Hepatic stellate cell (primary cell): ENCODE results near the gene MICAL2.

Source experiments
- DNase-seq: peaks from one replicate; pipeline ENCODE4 v3.0.0; 2011; ENCODE audit warnings: low spot score

MICAL2 gene

GRCh38 chr11:12076840-12077534 is 33.4 kb upstream of the MICAL2 start:
- peak; percentile 31 for DNase-seq

GRCh38 chr11:12077535-12078280 is 32.7 kb upstream of the MICAL2 start:
- DNase-seq, result no peak

- peak; percentile 60 for DNase-seq
Observed at GRCh38 chr11:12079726-12080556, 30.4 kb upstream of the MICAL2 start.

GRCh38 chr11:12083380-12083779 is 27.0 kb upstream of the MICAL2 start:
- DNase-seq, result no peak

GRCh38 chr11:12084256-12084655 is 26.1 kb upstream of the MICAL2 start:
- no peak for DNase-seq

GRCh38 chr11:12085371-12086251 is 24.8 kb upstream of the MICAL2 start:
- no peak for DNase-seq

GRCh38 chr11:12086271-12087074 is 23.9 kb upstream of the MICAL2 start:
- DNase-seq, result peak; percentile 71

GRCh38 chr11:12087075-12088004 is 23.1 kb upstream of the MICAL2 start:
- DNase-seq, result no peak

- DNase-seq, result no peak
Observed at GRCh38 chr11:12088047-12088481, 22.3 kb upstream of the MICAL2 start.

GRCh38 chr11:12088531-12088930 is 21.9 kb upstream of the MICAL2 start:
- DNase-seq, result no peak

- DNase-seq, result no peak
Observed at GRCh38 chr11:12089041-12089440, 21.3 kb upstream of the MICAL2 start.

GRCh38 chr11:12089473-12089872 is 20.9 kb upstream of the MICAL2 start:
- no peak for DNase-seq

GRCh38 chr11:12090061-12090591 is 20.3 kb upstream of the MICAL2 start:
- DNase-seq, result no peak

- no peak for DNase-seq
Observed at GRCh38 chr11:12090761-12091258, 19.6 kb upstream of the MICAL2 start.

- no peak for DNase-seq
Observed at GRCh38 chr11:12091956-12092558, 18.3 kb upstream of the MICAL2 start.

GRCh38 chr11:12092714-12093113 is 17.7 kb upstream of the MICAL2 start:
- DNase-seq, result no peak

- no peak for DNase-seq
Observed at GRCh38 chr11:12094872-12095800, 15.3 kb upstream of the MICAL2 start.

GRCh38 chr11:12097219-12097618 is 13.2 kb upstream of the MICAL2 start:
- DNase-seq, result no peak
